Measurements from ENCODE around the gene SEC14L5.

Gene SEC14L5

GRCh38 chr16:5066511-5066910 is 108.4 kb downstream of the SEC14L5 start:
- DNase-seq (ENCODE audit: low read depth in 1 of 2, low spot score in 1 of 2), result no peak

Measured in stimulated activated CD4-positive, alpha-beta T cell treated with anti-CD3 and anti-CD28 coated beads, Interleukin-15, amount 100 ng/mL, for 1 hour (primary cell).